ENCODE data around the gene MBD5. TPM values are rescaled to one million over a fixed set of nuclear protein-coding genes. Genes with fewer than 3 reads are reported as not detected.

The MBD5 gene
- polyA plus RNA-seq, 1 donor (not counting 4 experiments of a cell fraction or from before 2014, with no cell fraction given) = 20.1 TPM

DNA sequence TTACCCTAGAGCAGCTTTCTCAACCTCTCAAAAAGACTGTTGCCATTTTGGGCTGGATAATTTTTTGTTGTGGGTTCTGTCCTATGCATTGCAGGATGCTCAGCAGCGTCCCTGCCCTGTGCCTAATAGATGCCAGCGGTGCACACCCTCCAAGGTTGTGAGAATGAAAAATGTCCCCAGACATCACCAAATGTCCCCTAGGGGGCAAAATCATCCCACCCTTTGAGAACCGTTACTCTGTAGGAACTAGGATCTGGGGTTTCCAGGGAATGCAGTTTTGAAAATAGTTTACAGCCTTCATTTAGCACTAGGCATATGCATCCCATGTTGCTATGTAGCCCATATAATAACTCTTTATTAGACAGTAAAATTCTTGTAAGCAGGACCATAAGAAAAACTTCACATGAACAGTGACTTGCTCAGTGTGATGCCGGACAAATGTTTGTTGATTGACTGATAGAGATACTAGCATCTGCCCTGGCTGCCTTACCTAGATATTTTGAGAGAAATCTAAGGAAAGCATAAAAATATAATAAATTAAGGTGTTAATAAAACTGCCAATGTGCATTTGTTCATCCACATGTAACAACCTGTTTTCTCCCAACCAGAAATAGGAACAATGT lies 544.5 kb downstream of the MBD5 start:
- no peaks in the 10 kb centered on the region for H4K20me1 ChIP-seq (ENCODE audit: control insufficient read depth, extremely low read depth, insufficient read depth, low read length)
- H3K27me3 ChIP-seq (ENCODE audit: control insufficient read depth, extremely low read depth, insufficient read depth, low read length) = peaks cover 5% of the 10 kb centered on the region
- H3K9me3 ChIP-seq (ENCODE audit: control insufficient read depth, low read depth, low read length) = no peaks in the 10 kb centered on the region
- H3K9ac ChIP-seq (ENCODE audit: control insufficient read depth, extremely low read depth, insufficient read depth, low read length) = no peak overlapping the region
- H3K36me3 ChIP-seq (ENCODE audit: control insufficient read depth in 2 of 2, extremely low read depth in 1 of 2, insufficient read depth in 2 of 2, low read length in 2 of 2) = no peaks in the 10 kb centered on the region
- H3K27ac ChIP-seq (ENCODE audit: control insufficient read depth, insufficient read depth, low read length) = no peak overlapping the region
- DNase-seq (ENCODE audit: low read depth, low spot score) = no peak
- dilution Hi-C loops (cut with MboI; ENCODE audit: extremely low pct_ligation_motif_present, low sequenced_read_pairs) = no loop called here
- H2AFZ ChIP-seq (ENCODE audit: control insufficient read depth, low read length) = no peak overlapping the region
- H3K4me2 ChIP-seq (ENCODE audit: control insufficient read depth, extremely low read depth, insufficient read depth, low read depth, low read length) = no peak overlapping the region
- no peaks in the 10 kb centered on the region for H3K9me1 ChIP-seq (ENCODE audit: control insufficient read depth, extremely low read depth, insufficient read depth, low read length)
- TF ChIP-seq, protein P1, sequence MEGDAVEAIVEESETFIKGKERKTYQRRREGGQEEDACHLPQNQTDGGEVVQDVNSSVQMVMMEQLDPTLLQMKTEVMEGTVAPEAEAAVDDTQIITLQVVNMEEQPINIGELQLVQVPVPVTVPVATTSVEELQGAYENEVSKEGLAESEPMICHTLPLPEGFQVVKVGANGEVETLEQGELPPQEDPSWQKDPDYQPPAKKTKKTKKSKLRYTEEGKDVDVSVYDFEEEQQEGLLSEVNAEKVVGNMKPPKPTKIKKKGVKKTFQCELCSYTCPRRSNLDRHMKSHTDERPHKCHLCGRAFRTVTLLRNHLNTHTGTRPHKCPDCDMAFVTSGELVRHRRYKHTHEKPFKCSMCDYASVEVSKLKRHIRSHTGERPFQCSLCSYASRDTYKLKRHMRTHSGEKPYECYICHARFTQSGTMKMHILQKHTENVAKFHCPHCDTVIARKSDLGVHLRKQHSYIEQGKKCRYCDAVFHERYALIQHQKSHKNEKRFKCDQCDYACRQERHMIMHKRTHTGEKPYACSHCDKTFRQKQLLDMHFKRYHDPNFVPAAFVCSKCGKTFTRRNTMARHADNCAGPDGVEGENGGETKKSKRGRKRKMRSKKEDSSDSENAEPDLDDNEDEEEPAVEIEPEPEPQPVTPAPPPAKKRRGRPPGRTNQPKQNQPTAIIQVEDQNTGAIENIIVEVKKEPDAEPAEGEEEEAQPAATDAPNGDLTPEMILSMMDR (optimal IDR thresholded peaks at IDR 0.05 in 1 of 3, IDR thresholded peaks at IDR 0.05 in 1 of 3, conservative IDR thresholded peaks at IDR 0.05 in 1 of 3; ENCODE audit: extremely low read depth in 1 of 3, insufficient read depth in 2 of 3, low read length in 3 of 3) = peak in 2 of 3 experiments; percentile 6 to 51
- no peak for TF ChIP-seq EZH2 (IDR thresholded peaks at IDR 0.05; ENCODE audit: low read length)
- no peak overlapping the region for H3K4me3 ChIP-seq (ENCODE audit: control insufficient read depth in 2 of 3, extremely low read depth in 1 of 3, insufficient read depth in 2 of 3, low read depth in 1 of 3, low read length in 3 of 3)
- H3K79me2 ChIP-seq (ENCODE audit: control insufficient read depth, insufficient read depth, low read length) = no peaks in the 10 kb centered on the region
- H3K4me1 ChIP-seq (ENCODE audit: control insufficient read depth, extremely low read depth, insufficient read depth, low read length) = no peaks in the 10 kb centered on the region
- no peak for FAIRE-seq

Small RNA genes lying within 50 kb of the gene (small RNA-seq; reads per million reads assigned to genes)
- gene RF00554 (ENCODE audit: insufficient read length in 3 of 3, low read depth in 3 of 3, low replicate concordance in 1 of 3) = 0 reads per million in 3 experiments

Other genes starting within 250 kb of the MBD5 start
- gene ACVR2A, start 176.1 kb upstream of the MBD5 start, polyA plus RNA-seq = 4.5 to 6.6 TPM (median 5.5 TPM) in 3 replicates
- 31.6 to 62.4 TPM (median 47.1 TPM) in 3 replicates for gene ORC4, start 354 bp upstream of the MBD5 start, polyA plus RNA-seq